DND-41 (cell line): ENCODE measurements around the gene RPS6KC1.
"Not testable (repeated sequence)": the region's sequence is repeated elsewhere in the genome, so short reads cannot be mapped to it uniquely, and the experiment has no call there.

ENCODE experiments used
- EZH2 ChIP-seq: IDR thresholded peaks from 3 replicates; pipeline ENCODE4 v1.6.1; 2012; ENCODE audit warnings: borderline replicate concordance, low read depth, mild to moderate bottlenecking, moderate library complexity, low read length, inconsistent platforms; ENCODE audit not compliant: severe bottlenecking
- TF ChIP-seq, protein P1 (sequence below): IDR thresholded peaks from 2 replicates; pipeline ENCODE4 v1.5.1; 2012; ENCODE audit warnings: borderline replicate concordance, low read length, moderate library complexity, mild to moderate bottlenecking; ENCODE audit not compliant: poor library complexity, severe bottlenecking; ENCODE audit errors: extremely low read depth

DNA sequence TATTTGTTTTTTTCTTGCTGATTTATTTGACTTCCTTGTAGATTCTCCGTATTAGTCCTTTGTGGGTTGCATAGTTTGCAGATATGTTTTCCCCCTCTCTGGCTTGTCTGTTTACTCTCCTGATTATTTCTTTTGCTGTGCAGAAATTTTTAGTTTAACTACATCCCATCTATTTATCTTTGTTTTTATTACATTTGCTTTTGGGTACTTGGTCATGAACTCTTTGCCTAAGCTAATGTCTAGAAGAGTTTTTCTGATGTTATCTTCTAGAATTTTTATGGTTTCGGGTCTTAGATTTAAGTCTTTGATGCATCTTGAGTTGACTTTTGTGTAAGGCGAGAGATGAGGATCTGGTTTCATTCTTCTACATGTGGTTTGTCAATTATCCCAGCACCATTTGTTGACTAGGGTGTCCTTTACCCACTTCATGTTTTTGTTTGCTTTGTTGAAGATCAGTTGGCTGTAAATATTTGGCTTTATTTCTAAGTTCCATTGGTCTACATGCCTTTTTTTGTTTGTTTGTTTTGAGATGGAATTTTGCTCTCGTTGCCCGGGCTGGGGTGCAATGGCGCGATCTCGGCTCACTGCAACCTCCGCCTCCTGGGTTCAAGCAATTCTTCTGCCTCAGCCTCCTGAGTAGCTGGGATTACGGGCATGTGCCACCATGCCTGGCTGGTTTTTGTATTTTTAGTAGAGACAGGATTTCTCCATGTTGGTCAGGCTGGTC is 145.4 kb downstream of the RPS6KC1 start:
- not testable (repeated sequence) for TF ChIP-seq EZH2
- TF ChIP-seq, protein P1, sequence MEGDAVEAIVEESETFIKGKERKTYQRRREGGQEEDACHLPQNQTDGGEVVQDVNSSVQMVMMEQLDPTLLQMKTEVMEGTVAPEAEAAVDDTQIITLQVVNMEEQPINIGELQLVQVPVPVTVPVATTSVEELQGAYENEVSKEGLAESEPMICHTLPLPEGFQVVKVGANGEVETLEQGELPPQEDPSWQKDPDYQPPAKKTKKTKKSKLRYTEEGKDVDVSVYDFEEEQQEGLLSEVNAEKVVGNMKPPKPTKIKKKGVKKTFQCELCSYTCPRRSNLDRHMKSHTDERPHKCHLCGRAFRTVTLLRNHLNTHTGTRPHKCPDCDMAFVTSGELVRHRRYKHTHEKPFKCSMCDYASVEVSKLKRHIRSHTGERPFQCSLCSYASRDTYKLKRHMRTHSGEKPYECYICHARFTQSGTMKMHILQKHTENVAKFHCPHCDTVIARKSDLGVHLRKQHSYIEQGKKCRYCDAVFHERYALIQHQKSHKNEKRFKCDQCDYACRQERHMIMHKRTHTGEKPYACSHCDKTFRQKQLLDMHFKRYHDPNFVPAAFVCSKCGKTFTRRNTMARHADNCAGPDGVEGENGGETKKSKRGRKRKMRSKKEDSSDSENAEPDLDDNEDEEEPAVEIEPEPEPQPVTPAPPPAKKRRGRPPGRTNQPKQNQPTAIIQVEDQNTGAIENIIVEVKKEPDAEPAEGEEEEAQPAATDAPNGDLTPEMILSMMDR: not testable (repeated sequence)
